ENCODE measurements around the gene FNTB.

- TF ChIP-seq, protein P1, sequence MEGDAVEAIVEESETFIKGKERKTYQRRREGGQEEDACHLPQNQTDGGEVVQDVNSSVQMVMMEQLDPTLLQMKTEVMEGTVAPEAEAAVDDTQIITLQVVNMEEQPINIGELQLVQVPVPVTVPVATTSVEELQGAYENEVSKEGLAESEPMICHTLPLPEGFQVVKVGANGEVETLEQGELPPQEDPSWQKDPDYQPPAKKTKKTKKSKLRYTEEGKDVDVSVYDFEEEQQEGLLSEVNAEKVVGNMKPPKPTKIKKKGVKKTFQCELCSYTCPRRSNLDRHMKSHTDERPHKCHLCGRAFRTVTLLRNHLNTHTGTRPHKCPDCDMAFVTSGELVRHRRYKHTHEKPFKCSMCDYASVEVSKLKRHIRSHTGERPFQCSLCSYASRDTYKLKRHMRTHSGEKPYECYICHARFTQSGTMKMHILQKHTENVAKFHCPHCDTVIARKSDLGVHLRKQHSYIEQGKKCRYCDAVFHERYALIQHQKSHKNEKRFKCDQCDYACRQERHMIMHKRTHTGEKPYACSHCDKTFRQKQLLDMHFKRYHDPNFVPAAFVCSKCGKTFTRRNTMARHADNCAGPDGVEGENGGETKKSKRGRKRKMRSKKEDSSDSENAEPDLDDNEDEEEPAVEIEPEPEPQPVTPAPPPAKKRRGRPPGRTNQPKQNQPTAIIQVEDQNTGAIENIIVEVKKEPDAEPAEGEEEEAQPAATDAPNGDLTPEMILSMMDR (IDR thresholded peaks at IDR 0.05; ENCODE audit: poor library complexity) = no peak
- TF ChIP-seq EZH2 (IDR thresholded peaks at IDR 0.05; ENCODE audit: borderline replicate concordance) (no peak), EZH2phosphoT487 (IDR thresholded peaks at IDR 0.05; ENCODE audit: low read depth, severe bottlenecking, unreplicated experiment) (no peak)
Observed at GRCh38 chr14:64963611-64964010, 23.1 kb upstream of the FNTB start.

Measured in hepatocyte (in vitro differentiated cells).